ENCODE data around the gene MRPS22. TPM values are rescaled to one million over a fixed set of nuclear protein-coding genes. Genes with fewer than 3 reads are reported as not detected.

MRPS22 gene
- total and polyA plus RNA-seq, 9 of the 15 experiments (the other 6 are each of a cell fraction or from before 2014, with no cell fraction given): 148 to 397 (median 229) TPM

GRCh38 chr3:139320551-139321309 lies 23.1 kb upstream of the MRPS22 start:
- H3K9me1 ChIP-seq (ENCODE audit: control insufficient read depth, insufficient read depth, low read length): no peaks in the 10 kb centered on the region

More at GRCh38 chr3:139320551-139321309, 23.1 kb upstream of the MRPS22 start:
- peak overlapping the region; percentile 71 for H2AFZ ChIP-seq (ENCODE audit: low read depth, low read length)
- no peaks in the 10 kb centered on the region for H3K9me3 ChIP-seq (replicated peaks; ENCODE audit: control insufficient read depth, insufficient read depth, low read depth, low read length)
- H3K27ac ChIP-seq (ENCODE audit: extremely low read depth, low read depth, low read length): no peak overlapping the region
- peaks cover 32 to 36% of the 10 kb centered on the region in 2 experiments; a peak in 4 of 5 replicates for H3K4me1 ChIP-seq (replicated peaks in 1 of 2; ENCODE audit: control insufficient read depth in 2 of 2, insufficient read depth in 2 of 2, low read length in 2 of 2)
- H4K20me1 ChIP-seq (replicated peaks; ENCODE audit: control insufficient read depth, insufficient read depth, low read length): no peaks in the 10 kb centered on the region
- 49% methylated on average over 8 of the region's 8 CpGs for WGBS (ENCODE audit: insufficient coverage, low coverage, missing lambda C conversion rate)
- no peak overlapping the region for H3K4me2 ChIP-seq (ENCODE audit: insufficient read depth, low read length)
- intact Hi-C loops (cut with micrococcal nuclease): loop anchor here (10.0 kb wide), 1 partner anchor 96 kb away; no protein-coding TSS in a partner anchor
- DNase-seq (ENCODE audit: extremely low read depth in 1 of 4, low spot score in 3 of 4) (no peak), ATAC-seq (no peak), FAIRE-seq (no peak)
- H3K36me3 ChIP-seq (ENCODE audit: control insufficient read depth, insufficient read depth, low read length): no peaks in the 10 kb centered on the region
- H3K4me3 ChIP-seq: no peak overlapping the region
- BruUV-seq (replicated peaks): no TSS peak
- in situ Hi-C loops (cut with MboI): no loop called here
- no peaks in the 10 kb centered on the region for H3K27me3 ChIP-seq (ENCODE audit: control insufficient read depth in 2 of 2, insufficient read depth in 2 of 2, low read length in 2 of 2)
- TF ChIP-seq POLR2G (IDR thresholded peaks at IDR 0.05; ENCODE audit: low read depth, low read length) (no peak), ZNF592 (IDR thresholded peaks at IDR 0.05) (peak; percentile 42; the same call in 1 of the 2 replicates), ATF1 (CRISPR knock-in tag; IDR thresholded peaks at IDR 0.05) (no peak), ATF1 (tag; IDR thresholded peaks at IDR 0.05) (no peak), ARID1B (IDR thresholded peaks at IDR 0.05) (0 out of 2 replicates have a peak, but pooled peaks have one; percentile 40), CBFA2T3 (IDR thresholded peaks at IDR 0.05) (peak; percentile 39)
- H3K9ac ChIP-seq (ENCODE audit: insufficient read depth in 1 of 2, low read depth in 2 of 2, low read length in 2 of 2): peak overlapping the region in 1 of 2 experiments; percentile 78; a peak in 1 of 4 replicates
- ChIA-PET POLR2A (interaction anchor here (0.6 to 1.1 kb wide), 2 partner anchors 32 to 56 kb away, joined by 3 read pairs; no protein-coding TSS in a partner anchor), CTCF (ENCODE audit: low intra/inter-chr PET ratio) (no interaction called here)
- H3K79me2 ChIP-seq (ENCODE audit: control insufficient read depth, insufficient read depth, low read length): no peaks in the 10 kb centered on the region
